Activated CD8-positive, alpha-beta T cell treated with anti-CD3 and anti-CD28 coated beads for 36 hours (primary cell): Measurements from ENCODE around the gene DOCK3. TPM values are rescaled to one million over a fixed set of nuclear protein-coding genes. Genes with fewer than 3 reads are reported as not detected.

Experiments
- ATAC-seq: fragments of 200-7000 bp; cut with Tn5 transposase; one replicate; pipeline ENCODE4 v1.10.0; 2021; ENCODE audit warnings: mild to moderate bottlenecking, moderate library complexity
- CTCF ChIA-PET: fragments of 350-600 bp; sonication (Branson Sonifier 250); formaldehyde crosslinking; loops from one replicate; lab custom pipeline; 2021; ENCODE audit warnings: antibody characterized with exemption; lab: Charles Lee
- POLR2A ChIA-PET: fragments of 350-600 bp; sonication (Branson Sonifier 250); formaldehyde crosslinking; loops from one replicate; lab custom pipeline; 2021; ENCODE audit warnings: antibody characterized with exemption; lab: Charles Lee
- DNase-seq: peaks from one replicate; pipeline ENCODE4 v3.0.0-alpha.2; 2020
- H3K27ac Mint-ChIP-seq: one replicate; pipeline ENCODE4 v1.8.0; 2021; ENCODE audit warnings: mild to moderate bottlenecking, mixed read lengths
- H3K27me3 Mint-ChIP-seq: one replicate; pipeline ENCODE4 v1.8.0; 2021; ENCODE audit warnings: mixed read lengths
- H3K36me3 Mint-ChIP-seq: one replicate; pipeline ENCODE4 v1.8.0; 2021; ENCODE audit warnings: low read depth, mixed read lengths
- H3K4me1 Mint-ChIP-seq: one replicate; pipeline ENCODE4 v1.8.0; 2021; ENCODE audit warnings: low read depth, mixed read lengths
- H3K4me3 Mint-ChIP-seq: one replicate; pipeline ENCODE4 v1.8.0; 2021; ENCODE audit warnings: mild to moderate bottlenecking, moderate library complexity, mixed read lengths
- H3K9me3 Mint-ChIP-seq: one replicate; pipeline ENCODE4 v1.8.0; 2021; ENCODE audit warnings: mixed read lengths
- CTCF ChIP-seq: fragments of 200-600 bp; IDR thresholded peaks from one replicate; pipeline ENCODE4 v1.8.0; 2022; ENCODE audit warnings: antibody characterized with exemption, mild to moderate bottlenecking
- intact Hi-C: fragments of 100-400 bp; cut with micrococcal nuclease; formaldehyde crosslinking; loops from one replicate; pipeline ENCODE4 v1.10.0; 2022
- total RNA-seq, 2 experiments: library from RNA; stranded (reverse); gene quantifications; one replicate each; pipeline ENCODE4 v1.2.3, GENCODE V29; 2021

The DOCK3 gene
- total RNA-seq, 2 experiments from 2014 or later: 3.6 to 4.2 TPM

GRCh38 chr3:51002495-51002894 is 327.8 kb downstream of the DOCK3 start:
- Mint-ChIP-seq H3K4me3 (no peak overlapping the region), H3K9me3 (no peaks in the 10 kb centered on the region), H3K36me3 (no peaks in the 10 kb centered on the region), H3K27me3 (no peaks in the 10 kb centered on the region), H3K4me1 (peaks cover 4% of the 10 kb centered on the region), H3K27ac (no peak overlapping the region)
- ChIA-PET CTCF (interaction anchor here (0.9 kb wide), 1 partner anchor 98 kb away, joined by 3 read pairs; no protein-coding TSS in a partner anchor), POLR2A (no interaction called here)
- TF ChIP-seq CTCF: no peak
- intact Hi-C loops: no loop called here
- ATAC-seq: no peak
- DNase-seq: no peak

- intact Hi-C loops: no loop called here
- peaks cover 5% of the 10 kb centered on the region for H3K36me3 Mint-ChIP-seq
- H3K27ac Mint-ChIP-seq: no peak overlapping the region
- H3K27me3 Mint-ChIP-seq: no peaks in the 10 kb centered on the region
- ChIA-PET POLR2A (no interaction called here), CTCF (no interaction called here)
- no peak overlapping the region for H3K4me3 Mint-ChIP-seq
- DNase-seq: no peak
- ATAC-seq: no peak
- TF ChIP-seq CTCF: no peak
- H3K4me1 Mint-ChIP-seq: peaks cover 4% of the 10 kb centered on the region
- peaks cover 3% of the 10 kb centered on the region for H3K9me3 Mint-ChIP-seq
Measured at GRCh38 chr3:51004235-51004634, 329.5 kb downstream of the DOCK3 start.

- Mint-ChIP-seq H3K4me1 (peaks cover 39% of the 10 kb centered on the region), H3K4me3 (no peak overlapping the region), H3K27ac (no peak overlapping the region), H3K36me3 (peaks cover 4% of the 10 kb centered on the region), H3K27me3 (no peaks in the 10 kb centered on the region), H3K9me3 (peaks cover 1% of the 10 kb centered on the region)
- intact Hi-C loops: no loop called here
- ChIA-PET CTCF (interaction anchor here (0.7 to 1.4 kb wide), 2 partner anchors 52 to 405 kb away, joined by 3 read pairs; no protein-coding TSS in a partner anchor), POLR2A (interaction anchor here (0.6 kb wide), 1 partner anchor 19 kb away, joined by 3 read pairs; no protein-coding TSS in a partner anchor)
- ATAC-seq (no peak), DNase-seq (no peak)
- TF ChIP-seq CTCF: no peak
Measured at GRCh38 chr3:51024121-51024520, 349.4 kb downstream of the DOCK3 start.

- H3K27ac Mint-ChIP-seq: peak overlapping the region; percentile 87
- POLR2A ChIA-PET: interaction anchor here (0.7 kb wide), 2 partner anchors 30 to 246 kb away, joined by 3 read pairs; no protein-coding TSS in a partner anchor
- H3K27me3 Mint-ChIP-seq: no peaks in the 10 kb centered on the region
- intact Hi-C loops: no loop called here
- peaks cover 39% of the 10 kb centered on the region for H3K4me1 Mint-ChIP-seq
- TF ChIP-seq CTCF: no peak
- peak; percentile 79 for DNase-seq
- peak; percentile 91 for ATAC-seq
- peaks cover 4% of the 10 kb centered on the region for H3K36me3 Mint-ChIP-seq
- CTCF ChIA-PET: interaction anchor here (1.4 to 1.5 kb wide), 2 partner anchors 29 to 405 kb away, joined by 3 read pairs; no protein-coding TSS in a partner anchor
- peak overlapping the region; percentile 34 for H3K4me3 Mint-ChIP-seq
- H3K9me3 Mint-ChIP-seq: peaks cover 2% of the 10 kb centered on the region
Measured at GRCh38 chr3:51024765-51025632, 350.3 kb downstream of the DOCK3 start.

- Mint-ChIP-seq H3K4me1 (peaks cover 12% of the 10 kb centered on the region), H3K27ac (no peak overlapping the region), H3K27me3 (no peaks in the 10 kb centered on the region), H3K4me3 (no peak overlapping the region), H3K9me3 (peaks cover 7% of the 10 kb centered on the region), H3K36me3 (peaks cover 1% of the 10 kb centered on the region)
- no peak for DNase-seq
- intact Hi-C loops: no loop called here
- ChIA-PET POLR2A (no interaction called here), CTCF (no interaction called here)
- ATAC-seq: no peak
- no peak for TF ChIP-seq CTCF
Measured at GRCh38 chr3:51031666-51032065, 356.9 kb downstream of the DOCK3 start.
